ENCODE data around the gene PNPLA5. TPM values are rescaled to one million over a fixed set of nuclear protein-coding genes. Genes with fewer than 3 reads are reported as not detected.
"Not testable (repeated sequence)": the region's sequence is repeated elsewhere in the genome, so short reads cannot be mapped to it uniquely, and the experiment has no call there.

Gene PNPLA5
- total RNA-seq, result not detected
- long read RNA-seq, result 0 reads

DNA sequence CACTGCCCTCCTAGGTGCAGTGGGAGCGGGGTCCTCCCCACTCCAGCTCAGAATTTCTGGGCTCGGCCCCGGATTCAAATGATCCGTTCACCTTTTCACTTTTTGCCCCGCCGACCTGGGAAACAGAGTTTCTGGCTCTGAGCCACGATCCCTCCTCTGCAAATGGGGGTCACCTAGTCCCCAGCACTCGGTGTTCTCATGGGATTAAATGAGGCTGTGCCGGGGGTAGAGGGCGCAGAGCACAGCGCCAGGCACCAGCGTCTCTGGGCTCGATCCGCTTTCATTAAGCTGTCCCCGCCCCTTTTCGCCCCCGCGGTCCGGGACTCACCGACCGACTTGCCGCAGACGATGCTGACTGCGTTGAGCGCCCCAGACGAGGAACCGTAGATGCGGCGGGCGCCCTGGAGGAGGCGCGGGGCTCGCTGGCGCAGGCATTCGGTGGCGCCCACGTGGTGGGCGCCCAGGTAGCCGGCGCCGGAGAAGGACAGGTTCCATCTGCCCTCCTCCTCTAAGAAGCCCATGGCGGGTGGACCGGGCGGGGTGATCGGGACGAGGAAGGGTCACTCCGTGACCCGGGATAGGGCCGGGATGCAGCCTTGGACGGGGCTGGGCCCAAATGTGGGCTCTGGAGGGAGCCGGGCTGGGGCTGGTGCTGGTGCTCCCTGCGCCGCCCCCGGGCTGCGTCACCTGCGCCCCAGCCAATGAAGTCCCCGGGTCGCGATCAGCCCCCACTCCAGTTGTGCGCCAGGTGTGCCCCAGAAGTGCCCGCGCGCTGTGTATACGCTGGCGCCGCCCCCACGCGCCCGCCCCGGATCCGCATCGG lies at the start of gene PNPLA5:
PNPLA5 (minus strand) TSS at position 654 of the 823 bp plus-strand sequence; CDS start at position 521, 133 bp downstream.
- no peak for DNase-seq (ENCODE audit: low spot score)

DNA sequence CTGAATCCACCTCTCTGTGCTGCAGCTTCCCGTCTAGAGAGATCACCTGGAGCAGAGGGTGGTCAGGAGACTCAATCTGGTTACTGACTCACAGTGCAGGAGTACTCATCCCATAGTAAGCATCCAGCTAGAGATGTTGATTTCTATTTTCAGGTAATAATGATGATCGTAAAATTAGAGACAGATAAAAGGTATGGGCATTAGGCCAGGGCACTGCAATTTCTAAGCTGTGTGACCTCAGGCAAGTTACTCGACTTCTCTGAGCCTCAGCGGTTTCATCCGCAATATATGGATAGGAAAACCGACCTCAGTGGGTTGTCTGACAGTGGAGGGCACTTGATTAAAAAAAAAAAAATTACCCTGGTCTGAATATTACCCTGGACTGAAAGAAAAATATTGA lies 49.6 kb upstream of the PNPLA5 start:
- no peak for DNase-seq (ENCODE audit: low spot score)

GRCh38 chr22:43931771-43932170 lies 40.0 kb upstream of the PNPLA5 start:
- no peak for DNase-seq (ENCODE audit: low spot score)

GRCh38 chr22:43928908-43929307 lies 37.1 kb upstream of the PNPLA5 start:
- DNase-seq (ENCODE audit: low spot score), result no peak

GRCh38 chr22:43928468-43928867 lies 36.7 kb upstream of the PNPLA5 start:
- DNase-seq (ENCODE audit: low spot score), result no peak

- DNase-seq (ENCODE audit: low spot score), result no peak
These were observed 34.5 kb upstream of the PNPLA5 start for GRCh38 chr22:43926349-43926710.

DNA sequence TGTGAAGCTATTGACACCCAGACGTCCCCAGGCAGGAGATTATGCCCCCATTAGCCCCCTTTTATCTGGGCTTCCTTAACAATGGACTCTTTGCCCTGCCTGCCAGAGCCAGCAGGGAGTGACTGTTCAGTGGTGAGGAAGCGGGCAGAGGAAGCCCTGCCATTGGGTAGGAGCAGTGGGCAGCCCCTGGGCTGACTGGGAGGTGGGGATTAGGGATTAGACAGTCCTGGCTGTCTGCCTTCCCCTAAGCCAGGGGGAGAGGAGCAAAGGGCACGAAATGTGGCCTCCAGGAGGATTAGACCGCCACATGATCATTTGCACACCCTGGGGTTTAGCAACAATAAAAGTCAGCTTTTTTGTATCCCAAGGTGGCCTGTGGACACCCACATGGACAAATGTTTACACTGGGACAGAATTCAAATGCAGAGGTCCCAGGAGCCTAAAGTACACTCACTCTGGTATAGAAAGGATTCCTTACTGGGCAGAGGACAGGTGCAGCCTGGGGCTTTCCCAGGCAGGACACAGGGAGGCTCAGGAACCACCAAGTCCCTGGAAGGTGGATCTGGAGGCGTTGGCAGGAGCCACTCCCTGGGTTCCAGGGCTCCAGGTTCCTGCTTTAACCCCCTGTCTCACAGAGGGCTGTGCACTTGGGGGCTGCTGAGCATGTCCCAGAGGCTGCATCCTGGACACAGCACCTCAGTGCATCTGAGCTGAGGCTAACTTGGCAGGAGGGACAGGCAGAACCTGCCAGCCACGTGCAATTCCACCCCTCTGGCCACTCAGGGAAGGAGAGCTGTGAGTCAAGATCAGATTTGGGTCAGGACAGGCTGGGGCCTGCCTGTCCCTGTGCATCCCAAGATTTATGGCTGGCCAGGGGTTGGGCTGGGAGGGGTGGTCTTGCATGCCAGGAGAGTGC lies 33.9 kb upstream of the PNPLA5 start:
- no peak for DNase-seq (ENCODE audit: low spot score)

- no peak for DNase-seq (ENCODE audit: low spot score)
These were observed 33.1 kb upstream of the PNPLA5 start for GRCh38 chr22:43924877-43925276.

DNA sequence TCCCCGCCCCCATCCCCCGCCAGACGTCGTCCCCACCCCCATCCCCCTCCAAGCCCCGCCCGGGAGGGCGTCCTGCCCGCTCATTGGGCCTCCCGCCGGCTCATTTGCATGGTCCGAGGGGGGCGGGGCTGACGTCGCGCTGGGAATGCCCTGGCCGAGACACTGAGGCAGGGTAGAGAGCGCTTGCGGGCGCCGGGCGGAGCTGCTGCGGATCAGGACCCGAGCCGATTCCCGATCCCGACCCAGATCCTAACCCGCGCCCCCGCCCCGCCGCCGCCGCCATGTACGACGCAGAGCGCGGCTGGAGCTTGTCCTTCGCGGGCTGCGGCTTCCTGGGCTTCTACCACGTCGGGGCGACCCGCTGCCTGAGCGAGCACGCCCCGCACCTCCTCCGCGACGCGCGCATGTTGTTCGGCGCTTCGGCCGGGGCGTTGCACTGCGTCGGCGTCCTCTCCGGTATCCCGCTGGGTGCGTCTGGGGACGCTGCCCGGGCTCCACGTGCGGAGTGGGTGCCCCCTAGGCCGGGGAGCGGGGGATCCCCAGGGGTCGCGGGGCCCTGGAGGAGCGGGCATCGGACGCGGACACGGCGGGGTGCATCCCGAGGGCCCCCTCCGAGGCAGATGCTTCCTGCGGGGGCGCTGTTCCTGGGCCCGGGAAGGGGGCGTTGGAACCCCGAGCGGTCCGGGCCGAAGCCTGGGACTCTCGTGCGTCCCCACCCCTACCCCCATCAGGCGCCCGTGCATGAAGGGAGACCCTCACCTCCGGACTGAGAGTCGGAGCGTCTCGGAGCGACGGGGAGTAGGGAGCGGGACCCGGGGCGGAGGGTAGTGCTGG lies 32.0 kb upstream of the PNPLA5 start, which contains the start of gene PNPLA3:
PNPLA3 (plus strand) TSS at position 175 of the 834 bp plus-strand sequence; CDS start at position 282, 107 bp downstream.
- DNase-seq (ENCODE audit: low spot score), result peak; percentile 93

DNA sequence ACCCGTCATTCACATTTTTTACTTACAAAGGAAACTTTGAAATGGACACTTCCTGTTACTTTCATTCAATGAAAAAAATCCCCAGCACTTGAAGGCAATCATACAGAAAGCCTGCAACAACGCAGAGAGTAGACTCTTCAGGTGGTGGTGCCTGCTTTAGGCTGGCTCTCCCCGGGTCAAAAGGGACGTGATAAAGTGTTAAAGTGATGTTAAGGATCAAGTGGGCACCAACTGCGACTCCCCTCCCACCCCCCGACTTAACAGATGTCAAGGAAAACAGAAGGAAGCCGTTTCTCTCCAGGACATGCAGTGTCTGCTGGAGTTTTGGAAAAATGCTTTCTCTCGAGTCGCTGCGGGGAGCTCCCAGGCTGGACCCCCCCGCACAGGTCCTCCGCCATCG lies 31.4 kb upstream of the PNPLA5 start:
- no peak for DNase-seq (ENCODE audit: low spot score)

DNA sequence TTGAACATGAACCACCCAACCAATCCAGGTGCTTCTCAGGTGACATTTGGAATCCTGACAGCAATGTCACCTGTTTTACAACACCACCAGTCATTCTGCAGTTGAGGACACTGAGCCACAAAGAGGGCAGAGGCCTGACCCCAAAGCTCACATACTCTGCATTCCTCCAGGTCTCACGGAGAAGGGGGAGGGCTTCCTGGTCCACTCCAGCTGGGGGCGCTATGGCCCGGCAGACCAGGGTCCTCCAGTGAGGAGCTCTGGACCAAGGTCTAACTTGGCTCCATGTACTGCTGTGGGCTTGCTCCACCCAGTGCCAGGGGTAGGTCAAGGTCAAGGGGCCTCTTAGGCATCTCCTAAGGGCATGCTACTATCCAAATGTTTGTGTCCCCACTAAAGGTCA lies 30.3 kb upstream of the PNPLA5 start:
- no peak for DNase-seq (ENCODE audit: low spot score)

GRCh38 chr22:43921370-43921769 lies 29.6 kb upstream of the PNPLA5 start:
- DNase-seq (ENCODE audit: low spot score), result no peak

- no peak for DNase-seq (ENCODE audit: low spot score)
These were observed 27.5 kb upstream of the PNPLA5 start for GRCh38 chr22:43919106-43919973.

- DNase-seq (ENCODE audit: low spot score), result no peak
These were observed 25.7 kb upstream of the PNPLA5 start for GRCh38 chr22:43917521-43917920.

DNA sequence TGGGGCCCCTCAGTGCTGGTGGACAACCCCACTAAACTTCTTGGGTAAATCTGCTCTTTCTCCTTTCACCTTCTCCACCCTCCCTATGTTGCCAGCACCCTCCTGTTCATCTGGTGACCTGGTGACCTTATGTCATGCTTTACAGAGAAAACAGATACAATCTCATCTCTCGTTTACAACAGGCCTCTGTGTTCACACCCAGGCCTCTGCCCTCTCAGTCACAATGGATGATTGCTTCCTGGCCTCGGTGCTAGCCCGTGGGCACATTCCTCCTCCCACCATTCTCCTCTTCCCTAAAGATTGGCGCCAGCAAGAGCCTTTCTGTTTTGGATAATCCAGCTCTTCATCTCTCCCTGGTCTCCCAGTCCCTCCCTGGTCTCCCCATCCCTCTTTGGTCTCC lies 19.5 kb upstream of the PNPLA5 start:
- DNase-seq (ENCODE audit: low spot score), result no peak

- no peak for DNase-seq (ENCODE audit: low spot score)
These were observed 18.4 kb upstream of the PNPLA5 start for GRCh38 chr22:43910178-43910695.

DNA sequence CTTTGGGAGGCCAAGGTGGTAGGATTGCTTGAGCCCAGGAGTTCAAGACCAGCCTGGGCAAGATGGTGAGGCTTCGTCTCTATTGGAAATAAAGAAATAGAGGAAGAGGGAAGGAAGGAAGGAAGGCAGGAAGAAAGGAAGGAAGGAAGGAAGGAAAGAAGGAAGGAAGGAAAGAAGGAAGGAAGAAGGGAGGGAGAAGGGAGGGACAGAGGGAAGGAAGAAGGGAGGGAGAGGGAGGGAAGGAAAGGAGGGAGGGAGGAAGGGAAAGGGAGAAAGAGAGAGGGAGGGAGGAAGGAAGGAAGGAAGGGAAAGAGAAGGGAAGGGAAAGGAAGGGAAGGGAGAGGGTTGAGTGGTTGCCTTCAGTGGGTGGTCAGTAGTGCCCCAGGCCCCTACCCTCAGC lies 17.9 kb upstream of the PNPLA5 start:
- DNase-seq (ENCODE audit: low spot score), result no peak

DNA sequence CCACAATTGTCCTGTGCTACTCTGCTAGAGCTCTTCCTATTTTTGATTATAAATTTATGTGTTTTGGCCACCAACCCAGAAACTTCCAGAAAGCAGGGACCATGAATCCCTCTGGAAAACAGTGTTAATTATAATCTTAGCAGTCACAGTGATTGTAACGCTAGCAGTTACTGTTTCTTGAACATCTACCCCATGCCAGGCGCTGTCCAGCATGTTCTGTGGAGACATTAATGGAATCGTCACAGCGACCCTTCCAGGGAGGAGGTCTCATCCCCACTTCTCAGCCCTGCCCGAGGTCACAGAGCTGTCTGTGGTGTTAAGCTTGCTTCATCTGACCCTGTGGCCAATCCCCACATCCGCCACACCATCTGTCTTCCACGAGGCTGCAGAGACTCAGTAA lies 13.9 kb upstream of the PNPLA5 start:
- DNase-seq (ENCODE audit: low spot score), result no peak

- DNase-seq (ENCODE audit: low spot score), result not testable (repeated sequence)
These were observed 12.6 kb upstream of the PNPLA5 start for GRCh38 chr22:43904412-43904811.

DNA sequence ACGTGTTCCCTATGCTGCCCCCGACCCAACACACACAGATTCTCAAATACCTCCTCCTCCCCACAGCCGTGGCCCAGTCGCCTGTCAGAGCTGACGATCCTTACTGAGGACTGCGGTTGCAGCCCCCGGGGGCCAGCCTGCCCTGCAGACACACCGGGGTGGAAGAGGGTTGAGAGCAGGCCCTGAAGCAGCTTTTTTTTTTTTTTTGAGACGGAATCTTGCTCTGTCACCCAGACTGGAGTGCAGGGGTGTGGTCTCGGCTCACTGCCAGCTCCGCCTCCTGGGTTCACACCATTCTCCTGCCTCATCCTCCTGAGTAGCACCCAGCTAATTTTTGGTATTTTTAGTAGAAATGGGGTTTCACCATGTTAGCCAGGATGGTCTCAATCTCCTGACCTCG lies 11.2 kb upstream of the PNPLA5 start:
- not testable (repeated sequence) for DNase-seq (ENCODE audit: low spot score)

All from mesenteric fat pad (tissue), 1 donor.